NCI-H1092 treated with DMSO at 0.1 percent for 48 hours (cell line): ENCODE results near the gene FLNB.

Source experiments
- DNase-seq: peaks from one replicate; lab custom pipeline; 2025; lab: John Stamatoyannopoulos, UW

The FLNB gene

GRCh38 chr3:58135712-58136543 is 127.7 kb downstream of the FLNB start:
- no peak for DNase-seq

DNA sequence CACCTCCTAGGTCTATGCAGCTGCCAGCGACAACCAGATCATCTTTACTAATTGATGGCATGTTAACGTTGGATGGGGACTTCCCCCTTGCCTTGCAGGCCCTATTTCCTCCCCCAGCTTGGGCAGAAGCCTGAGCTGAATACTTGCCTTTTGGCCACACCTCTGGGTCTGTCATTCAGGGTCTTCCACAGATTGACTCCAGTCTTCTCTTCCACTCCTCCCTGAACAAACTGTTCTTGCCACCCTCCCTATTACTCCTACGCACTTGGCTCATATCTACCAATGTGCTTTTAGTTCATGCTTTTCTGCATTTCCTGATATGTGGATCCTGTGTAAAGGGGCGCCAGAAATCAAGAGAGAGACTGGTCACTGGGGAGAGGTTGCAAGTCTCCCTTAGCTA is 129.1 kb downstream of the FLNB start:
- DNase-seq: no peak

- no peak for DNase-seq
These were observed 133.6 kb downstream of the FLNB start for GRCh38 chr3:58141766-58142345.

- DNase-seq: no peak
These were observed 135.3 kb downstream of the FLNB start for GRCh38 chr3:58143417-58144055.

- DNase-seq: peak; percentile 69
These were observed 136.5 kb downstream of the FLNB start for GRCh38 chr3:58144478-58145325.

DNA sequence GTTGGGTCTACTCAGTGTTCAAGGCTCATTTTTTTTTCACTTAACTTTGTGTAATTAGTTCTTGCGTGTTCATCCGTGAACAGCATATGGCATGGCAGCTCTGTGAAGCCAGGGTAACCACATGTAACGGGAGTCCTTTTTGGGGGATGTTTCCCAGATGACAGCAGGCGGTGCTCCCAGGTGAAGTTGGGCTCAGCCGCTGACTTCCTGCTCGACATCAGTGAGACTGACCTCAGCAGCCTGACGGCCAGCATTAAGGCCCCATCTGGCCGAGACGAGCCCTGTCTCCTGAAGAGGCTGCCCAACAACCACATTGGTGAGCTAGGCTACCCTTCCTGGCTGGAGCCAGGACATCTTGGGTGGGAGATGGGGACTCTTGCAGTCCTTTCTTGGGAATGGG is 139.8 kb downstream of the FLNB start:
- no peak for DNase-seq

- no peak for DNase-seq
These were observed 142.0 kb downstream of the FLNB start for GRCh38 chr3:58150130-58150809.

DNA sequence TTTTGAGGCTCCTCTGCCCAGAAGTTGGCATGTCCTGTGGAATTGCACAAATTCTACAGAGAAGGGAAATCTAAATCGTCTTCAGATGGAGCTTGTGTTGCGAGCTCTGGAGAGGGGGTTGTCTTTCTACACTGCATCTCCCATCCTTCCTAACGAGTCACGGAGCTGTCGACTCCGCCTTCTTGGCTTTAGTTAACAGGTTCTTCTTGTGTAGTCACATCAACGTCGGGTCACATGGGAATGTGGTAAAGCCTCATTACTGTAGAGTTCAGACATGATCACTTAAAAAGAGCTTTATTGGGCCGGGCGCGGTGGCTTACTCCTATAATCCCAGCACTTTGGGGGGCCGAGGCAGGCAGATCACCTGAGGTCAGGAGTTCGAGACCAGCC is 142.6 kb downstream of the FLNB start:
- no peak for DNase-seq

- no peak for DNase-seq
These were observed 143.4 kb downstream of the FLNB start for GRCh38 chr3:58151637-58152036.

GRCh38 chr3:58152225-58153015 is 144.2 kb downstream of the FLNB start:
- no peak for DNase-seq

DNA sequence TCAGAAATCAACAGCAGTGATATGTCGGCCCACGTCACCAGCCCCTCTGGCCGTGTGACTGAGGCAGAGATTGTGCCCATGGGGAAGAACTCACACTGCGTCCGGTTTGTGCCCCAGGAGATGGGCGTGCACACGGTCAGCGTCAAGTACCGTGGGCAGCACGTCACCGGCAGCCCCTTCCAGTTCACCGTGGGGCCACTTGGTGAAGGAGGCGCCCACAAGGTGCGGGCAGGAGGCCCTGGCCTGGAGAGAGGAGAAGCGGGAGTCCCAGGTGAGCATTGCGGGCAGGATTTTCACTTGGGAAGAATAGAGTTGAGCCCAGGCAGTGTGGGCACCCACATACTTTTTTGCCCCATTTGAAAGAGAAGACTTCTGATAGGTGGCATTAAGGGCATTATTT is 145.1 kb downstream of the FLNB start:
- DNase-seq: no peak

DNA sequence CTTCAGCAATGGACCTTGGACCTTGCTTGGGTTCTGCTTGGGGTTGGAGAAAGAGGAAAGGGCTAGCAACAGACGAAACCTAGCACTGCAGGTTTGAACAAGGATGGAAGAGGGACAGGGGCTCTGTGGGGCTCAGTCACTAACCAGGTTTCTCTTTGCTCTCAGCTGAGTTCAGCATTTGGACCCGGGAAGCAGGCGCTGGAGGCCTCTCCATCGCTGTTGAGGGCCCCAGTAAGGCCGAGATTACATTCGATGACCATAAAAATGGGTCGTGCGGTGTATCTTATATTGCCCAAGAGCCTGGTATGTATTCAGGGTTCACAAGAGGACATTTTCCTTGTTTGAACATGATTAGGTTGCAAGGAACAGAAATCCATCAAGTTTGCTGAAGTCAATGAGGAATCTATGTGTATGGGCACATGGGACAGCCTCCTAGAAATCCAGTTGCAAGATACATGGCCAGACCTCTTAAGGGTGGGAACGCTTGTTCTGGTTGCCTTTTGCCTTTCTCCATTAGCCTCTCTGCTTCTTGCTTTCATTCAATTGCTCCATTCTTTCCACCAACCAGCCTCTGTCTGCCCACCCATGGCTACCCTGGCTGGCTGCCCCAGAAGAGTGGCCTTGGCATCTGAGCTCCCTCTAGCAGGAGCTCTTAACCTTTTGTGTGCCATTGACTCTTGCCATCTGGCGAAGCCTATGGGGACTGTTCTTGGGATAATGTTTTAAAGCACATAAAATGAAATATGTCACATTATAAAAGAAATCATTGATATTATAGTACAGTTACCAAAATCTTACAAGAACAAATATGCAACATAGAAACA is 146.6 kb downstream of the FLNB start:
- DNase-seq: peak; percentile 38

DNA sequence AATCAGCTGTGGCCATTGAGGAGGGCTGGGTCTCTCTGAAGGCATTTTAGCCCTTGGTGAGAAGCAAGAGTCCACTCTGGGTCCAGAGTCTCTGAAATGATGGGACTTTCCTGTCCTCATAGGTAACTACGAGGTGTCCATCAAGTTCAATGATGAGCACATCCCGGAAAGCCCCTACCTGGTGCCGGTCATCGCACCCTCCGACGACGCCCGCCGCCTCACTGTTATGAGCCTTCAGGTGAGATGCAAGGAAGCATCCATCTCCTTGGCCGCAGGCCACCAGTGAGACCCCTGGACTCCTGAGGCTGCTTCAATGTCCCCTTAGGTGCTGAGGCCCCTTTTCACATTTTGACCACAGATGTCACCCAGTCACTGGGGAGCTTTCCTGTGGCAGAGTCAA is 147.6 kb downstream of the FLNB start:
- no peak for DNase-seq

- no peak for DNase-seq
These were observed 149.5 kb downstream of the FLNB start for GRCh38 chr3:58157700-58158099.

GRCh38 chr3:58158442-58159153 is 150.4 kb downstream of the FLNB start:
- no peak for DNase-seq

- no peak for DNase-seq
These were observed 152.2 kb downstream of the FLNB start for GRCh38 chr3:58160399-58160798.

DNA sequence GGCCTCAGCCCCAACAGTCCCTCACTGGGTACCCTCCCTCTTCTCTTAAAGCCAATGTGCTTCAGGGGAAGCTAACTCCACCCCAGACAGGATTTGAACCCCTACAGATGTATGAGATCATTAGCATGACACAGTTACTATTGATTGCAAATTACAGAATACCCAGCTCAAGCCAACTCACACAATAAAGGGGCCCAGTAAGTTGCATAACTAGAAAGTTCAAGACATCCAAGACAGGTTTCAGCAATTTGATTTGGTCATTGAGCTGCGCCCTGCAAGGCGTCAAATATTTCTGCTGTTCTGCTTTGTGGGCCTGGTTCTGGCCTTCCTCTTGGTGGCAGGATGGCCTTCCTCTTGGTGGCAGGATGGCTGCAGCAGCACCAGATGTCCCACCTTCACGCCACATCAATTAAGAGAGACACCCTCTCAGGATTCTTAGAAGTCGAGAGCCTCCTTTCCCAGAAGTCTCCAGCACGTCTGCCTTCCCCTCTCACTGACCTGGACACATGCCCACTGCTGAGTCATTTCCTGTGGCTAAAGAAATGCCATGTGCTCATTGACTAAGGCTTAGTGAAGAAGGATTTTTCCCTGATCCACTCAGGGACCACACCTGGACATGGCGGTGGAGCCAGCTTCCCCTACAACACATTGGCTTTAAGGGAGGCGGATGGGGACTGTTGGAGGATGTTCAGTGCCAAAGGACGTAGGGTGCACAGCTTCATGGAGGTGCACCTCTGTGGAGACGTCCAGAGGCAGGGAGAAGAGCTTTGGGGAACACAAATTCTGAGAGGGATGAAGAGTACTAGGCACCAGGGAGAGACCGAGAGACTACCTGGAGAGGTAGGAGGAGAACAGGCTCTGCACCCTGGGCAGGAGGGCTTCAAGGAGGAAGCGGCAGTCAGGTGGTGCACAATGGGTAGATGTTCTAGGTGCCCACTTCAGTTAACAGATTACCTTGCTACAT is 153.5 kb downstream of the FLNB start:
- no peak for DNase-seq

GRCh38 chr3:58163234-58163633 is 155.0 kb downstream of the FLNB start:
- no peak for DNase-seq
